ENCODE results near the gene MYH3.
A peak's percentile ranks its signal among the peaks of the same experiment; 100 is the strongest.

MYH3 gene

DNA sequence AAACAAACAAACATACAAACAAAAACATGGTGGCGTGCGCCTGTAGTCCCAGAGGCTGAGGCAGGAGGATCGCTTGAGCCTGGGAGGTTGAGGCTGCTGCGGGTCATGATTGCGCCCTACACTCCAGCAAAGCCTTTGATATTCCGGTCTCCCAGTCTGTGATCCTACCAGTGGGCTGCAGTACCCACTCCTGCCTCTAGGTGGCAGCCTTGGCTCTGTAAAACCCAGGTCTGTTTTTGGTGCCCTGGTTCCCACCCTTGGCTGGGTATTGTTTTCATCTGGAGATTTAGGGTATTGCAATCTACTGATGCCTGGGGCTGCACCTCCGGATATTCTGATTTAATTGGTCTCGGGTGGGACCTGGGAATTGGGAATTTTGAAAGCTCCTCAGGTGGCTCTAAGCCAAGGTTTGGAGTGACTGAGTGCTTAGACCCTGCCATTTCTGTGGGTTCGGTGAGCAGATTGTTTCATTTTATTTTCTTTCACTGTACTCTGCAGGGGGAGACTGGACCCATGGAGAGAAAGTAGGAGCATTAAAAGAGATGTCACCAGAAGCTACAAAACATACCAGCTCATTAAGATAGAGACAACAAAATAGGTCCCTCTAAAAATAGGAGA is 40.5 kb downstream of the MYH3 start:
- Mint-ChIP-seq H3K27ac (no peak overlapping the region), H3K36me3 (no peaks in the 10 kb centered on the region), H3K27me3 (peaks cover 3% of the 10 kb centered on the region), H3K4me1 (no peaks in the 10 kb centered on the region), H3K9me3 (no peaks in the 10 kb centered on the region), H3K4me3 (no peak overlapping the region)
- ATAC-seq (ENCODE audit: low read depth) (peak; percentile 69), DNase-seq (ENCODE audit: low spot score in 2 of 2) (peak; percentile 65 to 81)

DNA sequence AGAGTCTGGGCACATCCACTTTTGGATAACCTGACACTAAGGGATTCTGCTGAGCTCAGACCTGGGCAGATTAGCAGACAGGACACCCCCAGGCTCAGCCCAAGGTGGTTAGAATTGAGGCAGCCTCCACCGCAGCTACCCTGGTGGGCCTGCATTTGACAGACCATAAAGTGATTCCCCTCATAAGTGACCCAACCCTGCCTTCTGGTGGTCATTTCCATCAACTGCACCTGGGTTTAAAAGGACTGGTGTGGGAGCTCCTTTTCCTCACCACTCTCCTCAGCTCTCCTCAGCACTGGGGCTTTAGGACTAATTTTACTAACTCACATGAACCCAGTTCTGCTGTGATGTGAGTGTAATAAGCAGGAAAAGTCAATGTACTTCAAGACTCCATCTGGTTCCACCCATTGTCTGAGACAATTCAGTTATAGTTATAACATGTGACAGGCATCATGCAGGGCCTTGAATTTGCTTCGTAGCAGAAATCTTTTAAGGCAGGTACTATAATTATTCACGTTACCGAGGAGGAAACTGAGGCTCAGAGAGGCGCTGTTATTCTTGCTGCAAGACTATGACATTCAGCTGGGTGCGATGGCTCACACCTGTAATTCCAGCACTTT is 42.5 kb downstream of the MYH3 start:
- no peaks in the 10 kb centered on the region for H3K4me1 Mint-ChIP-seq
- H3K9me3 Mint-ChIP-seq: no peaks in the 10 kb centered on the region
- DNase-seq (ENCODE audit: low spot score in 2 of 2): no peak
- H3K4me3 Mint-ChIP-seq: no peak overlapping the region
- ATAC-seq (ENCODE audit: low read depth): no peak
- no peak overlapping the region for H3K27ac Mint-ChIP-seq
- peaks cover 8% of the 10 kb centered on the region for H3K27me3 Mint-ChIP-seq
- H3K36me3 Mint-ChIP-seq: no peaks in the 10 kb centered on the region

DNA sequence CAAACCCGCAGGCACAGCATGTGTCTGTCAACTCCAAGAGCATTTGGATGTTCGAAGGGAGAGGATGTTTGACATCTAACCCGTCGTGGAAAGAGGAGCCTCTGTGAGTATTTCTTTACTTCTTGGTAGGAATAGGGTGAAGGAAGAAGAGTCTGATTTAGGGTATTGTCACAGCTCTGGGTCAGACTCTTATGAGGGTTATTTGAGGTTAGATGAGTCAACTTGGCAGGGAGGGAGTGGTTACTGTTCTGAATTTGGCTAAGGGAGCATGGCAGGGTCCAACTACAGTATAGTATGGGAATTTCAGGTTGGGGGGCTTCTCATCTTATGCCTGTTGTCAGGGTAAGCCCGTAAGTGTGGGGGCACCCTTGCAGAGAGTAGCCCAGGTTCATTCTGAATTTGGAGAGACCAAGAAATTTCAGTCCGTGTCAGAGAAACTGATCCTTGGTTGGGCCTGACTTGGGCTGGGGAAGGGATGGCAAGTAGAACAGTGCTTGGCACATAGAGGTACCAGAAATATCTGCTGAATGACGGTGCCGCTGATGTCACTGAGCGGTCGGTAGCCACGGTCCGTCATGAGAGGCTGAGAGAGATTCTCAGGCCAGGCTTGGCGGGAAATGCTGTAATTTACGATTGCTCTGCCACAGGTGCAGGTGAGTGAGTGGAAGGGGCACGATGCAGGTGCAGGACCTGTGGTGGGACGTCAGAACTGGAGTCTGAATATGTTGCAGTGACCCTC is 43.2 kb downstream of the MYH3 start:
- no peak for ATAC-seq (ENCODE audit: low read depth)
- Mint-ChIP-seq H3K9me3 (no peaks in the 10 kb centered on the region), H3K4me1 (no peaks in the 10 kb centered on the region), H3K4me3 (no peak overlapping the region), H3K27ac (no peak overlapping the region), H3K27me3 (peaks cover 8% of the 10 kb centered on the region), H3K36me3 (no peaks in the 10 kb centered on the region)
- DNase-seq (ENCODE audit: low spot score in 2 of 2): no peak

DNA sequence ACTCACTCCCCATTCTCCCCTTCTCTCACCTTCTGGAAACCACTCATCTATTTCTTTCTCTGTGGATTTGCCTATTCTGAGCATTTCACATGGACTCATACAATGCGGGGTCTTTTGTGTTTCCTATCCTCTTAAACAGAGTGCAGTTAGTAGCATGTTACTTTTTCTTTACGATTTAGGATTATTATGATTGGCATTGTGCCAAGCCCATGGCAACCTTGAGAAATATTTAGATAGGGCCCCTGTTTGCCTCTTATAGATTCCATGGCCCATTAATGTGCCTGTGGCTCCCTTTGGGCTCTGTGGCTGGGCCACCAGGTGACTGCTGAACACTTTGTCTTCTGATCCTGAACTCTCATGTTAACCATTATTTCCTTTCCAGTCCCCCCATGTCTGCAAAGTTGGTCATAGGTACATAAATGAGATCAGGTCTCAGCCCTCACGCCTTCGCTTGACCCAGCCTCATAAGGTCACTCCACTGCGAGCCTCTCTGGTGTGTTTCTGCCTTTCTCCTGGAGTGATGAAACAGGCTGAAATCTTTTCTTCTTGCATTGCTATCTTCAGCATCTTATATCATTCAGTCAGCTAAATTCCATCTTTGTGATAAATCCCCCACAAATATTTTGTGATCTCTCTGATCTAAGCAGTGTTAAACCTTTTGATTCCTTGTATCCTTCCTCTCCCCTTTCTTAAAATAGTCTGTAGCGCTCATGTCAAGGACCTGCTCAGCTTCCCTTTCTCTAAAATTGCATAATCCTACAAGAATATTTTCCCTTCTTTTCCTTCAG is 44.0 kb downstream of the MYH3 start:
- Mint-ChIP-seq H3K4me1 (no peaks in the 10 kb centered on the region), H3K36me3 (no peaks in the 10 kb centered on the region), H3K9me3 (no peaks in the 10 kb centered on the region), H3K27ac (no peak overlapping the region), H3K4me3 (no peak overlapping the region), H3K27me3 (peaks cover 8% of the 10 kb centered on the region)
- ATAC-seq (ENCODE audit: low read depth): no peak
- DNase-seq (ENCODE audit: low spot score in 2 of 2): no peak

DNA sequence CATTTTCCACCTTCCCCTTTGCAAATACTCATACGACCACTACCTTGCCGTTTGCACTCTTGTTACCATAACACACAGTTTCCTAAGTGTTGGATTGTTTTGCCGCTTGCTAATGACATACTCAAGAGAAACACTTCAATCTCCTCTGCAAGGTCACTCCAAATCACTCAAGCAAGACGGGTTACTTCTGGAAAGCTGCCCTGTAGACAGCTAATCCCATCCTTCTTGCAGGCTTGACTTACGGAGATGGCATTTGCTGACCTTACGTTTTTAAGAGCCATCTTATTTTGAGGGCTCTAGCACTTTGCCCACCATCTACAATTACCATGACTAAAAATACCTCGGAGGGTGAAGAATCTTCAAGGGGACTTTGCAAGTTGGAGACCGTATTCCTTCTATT is 46.2 kb downstream of the MYH3 start:
- H3K36me3 Mint-ChIP-seq: no peaks in the 10 kb centered on the region
- no peak overlapping the region for H3K27ac Mint-ChIP-seq
- no peak for DNase-seq (ENCODE audit: low spot score in 2 of 2)
- no peak overlapping the region for H3K4me3 Mint-ChIP-seq
- H3K4me1 Mint-ChIP-seq: no peaks in the 10 kb centered on the region
- H3K27me3 Mint-ChIP-seq: peaks cover 8% of the 10 kb centered on the region
- no peaks in the 10 kb centered on the region for H3K9me3 Mint-ChIP-seq
- ATAC-seq (ENCODE audit: low read depth): no peak

DNA sequence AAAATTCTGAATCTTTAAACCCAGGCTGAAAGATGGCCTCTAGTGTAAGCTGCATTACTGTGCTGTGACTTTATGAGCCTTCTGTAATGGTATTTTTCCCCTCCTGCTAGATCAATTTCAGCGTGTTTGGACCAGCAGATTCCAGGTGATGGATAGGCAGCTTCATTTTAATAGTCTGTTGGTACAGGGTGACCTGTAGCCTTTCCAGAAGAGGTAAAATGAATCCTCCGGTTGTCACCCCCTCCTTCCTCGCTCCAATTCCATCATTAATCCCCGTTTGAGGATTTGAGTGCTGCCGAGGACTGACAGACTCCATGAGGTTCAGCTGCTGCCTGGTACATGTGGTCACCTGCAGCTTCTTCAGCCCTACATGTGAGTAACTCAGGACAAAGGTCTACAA is 48.9 kb downstream of the MYH3 start:
- DNase-seq (ENCODE audit: low spot score in 2 of 2) (no peak), ATAC-seq (ENCODE audit: low read depth) (no peak)
- Mint-ChIP-seq H3K4me1 (no peaks in the 10 kb centered on the region), H3K4me3 (no peak overlapping the region), H3K27me3 (peaks cover 7% of the 10 kb centered on the region), H3K9me3 (no peaks in the 10 kb centered on the region), H3K27ac (no peak overlapping the region), H3K36me3 (no peaks in the 10 kb centered on the region)

DNA sequence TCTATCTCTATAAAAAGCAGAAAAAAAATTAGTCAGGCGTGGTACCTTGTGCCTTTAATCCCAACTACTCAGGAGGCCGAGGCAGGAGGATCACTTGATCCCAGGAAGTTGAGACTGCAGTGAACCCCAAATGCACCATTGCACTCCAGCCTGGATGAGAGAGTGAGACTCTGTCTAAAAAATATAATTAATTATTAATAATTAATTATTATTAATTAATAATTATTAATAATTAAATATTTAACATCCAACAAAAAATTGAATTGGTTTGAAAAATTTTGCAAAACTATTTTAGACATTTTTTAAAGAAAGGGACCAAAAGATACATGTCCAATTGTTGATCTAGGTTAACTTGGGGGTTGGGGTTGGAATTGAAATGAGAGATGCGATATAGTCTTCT is 51.0 kb downstream of the MYH3 start:
- ATAC-seq (ENCODE audit: low read depth): no peak
- no peaks in the 10 kb centered on the region for H3K9me3 Mint-ChIP-seq
- H3K4me3 Mint-ChIP-seq: no peak overlapping the region
- no peaks in the 10 kb centered on the region for H3K36me3 Mint-ChIP-seq
- H3K27me3 Mint-ChIP-seq: peaks cover 7% of the 10 kb centered on the region
- DNase-seq (ENCODE audit: low spot score in 2 of 2): no peak
- H3K4me1 Mint-ChIP-seq: no peaks in the 10 kb centered on the region
- no peak overlapping the region for H3K27ac Mint-ChIP-seq

DNA sequence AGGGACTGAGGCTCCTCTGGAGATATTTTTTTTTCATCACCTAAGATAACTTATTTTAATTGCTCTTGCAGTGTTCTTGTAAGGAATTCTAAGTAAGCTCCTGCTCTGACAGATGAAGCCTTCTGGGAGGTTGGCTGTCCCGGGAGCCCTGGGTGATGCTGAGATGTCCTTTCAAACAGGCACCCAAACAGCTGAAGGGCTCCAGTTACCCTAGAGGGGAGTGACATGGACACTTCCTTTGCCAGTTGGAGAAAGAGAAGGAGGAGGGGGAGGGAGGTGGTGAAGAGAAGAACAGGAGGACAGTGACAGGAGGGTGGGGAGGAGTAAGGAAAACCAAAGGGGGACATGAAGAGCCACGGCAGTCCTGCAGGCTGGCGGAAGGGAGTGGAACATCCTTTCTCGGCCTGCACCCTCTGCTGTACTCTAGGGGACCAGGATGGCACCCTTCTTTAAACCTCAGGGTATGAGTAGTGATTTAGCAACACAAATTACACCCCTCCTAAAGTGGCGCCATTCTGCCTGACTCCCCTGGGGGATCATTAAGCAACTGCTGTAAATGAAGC is 51.8 kb downstream of the MYH3 start:
- Mint-ChIP-seq H3K9me3 (no peaks in the 10 kb centered on the region), H3K4me1 (no peaks in the 10 kb centered on the region), H3K27ac (no peak overlapping the region), H3K27me3 (peaks cover 5% of the 10 kb centered on the region), H3K36me3 (no peaks in the 10 kb centered on the region), H3K4me3 (no peak overlapping the region)
- DNase-seq (ENCODE audit: low spot score in 2 of 2): no peak
- ATAC-seq (ENCODE audit: low read depth): no peak

DNA sequence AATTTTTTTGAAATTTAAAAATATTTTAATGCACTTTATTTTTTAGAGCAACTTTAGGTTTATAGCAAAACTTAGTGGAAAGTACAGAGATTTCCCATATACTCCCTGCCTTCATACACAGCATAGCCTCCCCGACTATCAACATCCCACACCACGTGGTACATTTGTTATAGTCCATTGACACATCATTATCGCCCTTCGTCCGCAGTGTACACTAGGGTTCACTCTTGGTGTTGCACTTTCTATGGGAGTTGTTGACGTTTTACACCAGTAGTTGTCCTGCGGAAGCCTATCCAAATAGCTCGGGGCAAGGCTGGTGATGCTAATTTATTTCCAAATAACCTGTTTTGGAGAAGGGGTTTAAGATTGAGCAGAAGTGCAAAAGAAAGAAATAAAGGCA is 52.6 kb downstream of the MYH3 start:
- no peak for ATAC-seq (ENCODE audit: low read depth)
- peaks cover 5% of the 10 kb centered on the region for H3K27me3 Mint-ChIP-seq
- H3K36me3 Mint-ChIP-seq: no peaks in the 10 kb centered on the region

DNA sequence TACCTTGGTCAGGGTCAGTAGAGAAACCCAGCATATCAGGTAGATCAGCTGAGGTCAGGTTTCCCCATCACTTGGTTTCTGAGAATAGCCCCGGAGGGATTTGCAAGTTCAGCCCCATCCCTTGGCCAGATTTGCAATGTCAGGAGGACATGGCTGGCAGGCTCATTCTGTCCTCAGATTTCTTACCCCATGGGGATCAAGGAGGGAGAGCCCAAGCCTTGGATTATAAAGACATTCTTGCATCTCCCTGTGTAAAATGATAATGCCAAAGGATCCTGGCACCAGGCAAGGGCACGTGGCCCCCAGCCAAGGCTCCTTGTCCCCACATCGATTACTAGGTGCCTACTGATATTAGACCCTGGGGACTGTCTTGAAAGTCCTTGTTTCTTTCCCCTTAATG is 53.2 kb downstream of the MYH3 start:
- Mint-ChIP-seq H3K36me3 (no peaks in the 10 kb centered on the region), H3K9me3 (no peaks in the 10 kb centered on the region), H3K4me3 (no peak overlapping the region), H3K27ac (no peak overlapping the region), H3K27me3 (peaks cover 5% of the 10 kb centered on the region), H3K4me1 (no peaks in the 10 kb centered on the region)
- ATAC-seq (ENCODE audit: low read depth): no peak
- no peak for DNase-seq (ENCODE audit: low spot score in 2 of 2)

More for the DNA sequence above, 52.6 kb downstream of the MYH3 start:
- no peak for DNase-seq (ENCODE audit: low spot score in 2 of 2)
- Mint-ChIP-seq H3K4me1 (no peaks in the 10 kb centered on the region), H3K9me3 (no peaks in the 10 kb centered on the region), H3K4me3 (no peak overlapping the region), H3K27ac (no peak overlapping the region)

DNA sequence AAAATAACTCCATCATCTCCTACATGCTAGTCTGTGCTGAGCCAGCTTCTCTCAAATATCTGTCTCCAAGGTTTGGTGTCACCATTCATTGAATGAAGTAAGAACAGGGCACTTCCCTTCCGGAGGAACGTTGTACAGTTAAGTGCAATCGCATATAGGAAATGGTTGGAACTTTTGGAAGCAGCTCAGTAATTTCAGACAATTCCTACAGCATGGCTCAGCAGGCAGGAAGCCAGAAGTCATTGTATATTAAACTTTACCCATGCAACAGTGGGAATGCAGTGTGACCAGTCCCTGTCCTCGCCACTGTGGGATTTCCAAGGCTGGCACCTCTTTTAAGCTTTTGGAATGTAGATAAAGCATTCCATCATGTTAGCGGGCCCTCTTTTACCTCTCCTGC is 56.5 kb downstream of the MYH3 start:
- H3K4me1 Mint-ChIP-seq: no peaks in the 10 kb centered on the region
- ATAC-seq (ENCODE audit: low read depth): no peak
- DNase-seq (ENCODE audit: low spot score in 2 of 2): no peak
- H3K27me3 Mint-ChIP-seq: peaks cover 5% of the 10 kb centered on the region
- H3K9me3 Mint-ChIP-seq: no peaks in the 10 kb centered on the region
- H3K4me3 Mint-ChIP-seq: no peak overlapping the region
- H3K27ac Mint-ChIP-seq: no peak overlapping the region
- H3K36me3 Mint-ChIP-seq: no peaks in the 10 kb centered on the region

DNA sequence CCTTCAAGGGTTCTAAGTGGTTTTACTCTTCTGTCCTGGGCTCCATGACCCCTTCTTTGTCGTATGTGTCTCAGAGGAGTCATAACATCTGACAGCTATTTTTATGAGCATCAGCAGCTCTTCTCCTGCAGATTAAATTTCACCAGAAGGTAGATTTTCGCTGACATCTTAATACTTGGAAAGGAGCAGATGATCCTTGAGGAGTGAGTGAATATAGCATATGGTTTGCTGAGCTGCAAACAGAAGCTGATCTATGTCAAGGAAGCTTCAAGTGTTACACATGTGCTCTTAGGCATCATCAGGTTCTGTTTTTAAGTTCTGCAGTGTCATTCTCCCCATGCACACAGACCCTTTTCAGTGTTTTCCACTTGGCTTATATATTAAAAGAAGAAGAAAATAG is 58.5 kb downstream of the MYH3 start:
- H3K27me3 Mint-ChIP-seq: peaks cover 5% of the 10 kb centered on the region
- ATAC-seq (ENCODE audit: low read depth): no peak
- no peaks in the 10 kb centered on the region for H3K4me1 Mint-ChIP-seq
- no peak for DNase-seq (ENCODE audit: low spot score in 2 of 2)
- peaks cover 3% of the 10 kb centered on the region for H3K9me3 Mint-ChIP-seq
- H3K4me3 Mint-ChIP-seq: no peak overlapping the region
- no peaks in the 10 kb centered on the region for H3K36me3 Mint-ChIP-seq
- H3K27ac Mint-ChIP-seq: no peak overlapping the region

DNA sequence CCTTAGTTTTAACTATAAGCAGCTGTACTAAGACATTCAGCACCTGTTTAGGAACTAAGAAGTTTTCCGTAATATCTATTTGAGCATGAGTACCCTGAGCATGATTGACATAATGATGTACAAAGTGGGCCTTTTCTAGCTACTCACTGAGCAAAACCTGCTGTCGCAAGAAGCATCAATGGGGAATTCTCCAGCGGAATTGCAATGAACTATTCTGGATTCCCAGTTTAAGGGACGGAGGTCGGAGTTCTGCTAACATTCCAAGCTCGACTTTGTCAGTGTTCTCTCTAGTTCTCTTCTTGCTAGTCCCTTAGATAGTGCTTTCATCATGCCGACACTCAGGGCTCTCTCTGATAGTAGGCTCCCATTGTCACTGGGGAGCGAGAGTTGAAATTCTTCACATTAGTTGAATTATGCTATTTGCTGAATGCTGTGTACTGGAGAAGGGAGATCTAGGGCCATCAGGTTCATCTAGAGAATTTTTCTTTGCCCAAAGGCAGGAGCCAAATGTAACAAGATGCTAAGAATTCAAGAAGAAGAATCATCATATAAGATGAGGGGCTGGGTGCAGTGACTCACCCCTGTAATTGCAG is 67.5 kb downstream of the MYH3 start:
- no peaks in the 10 kb centered on the region for H3K36me3 Mint-ChIP-seq

More for the DNA sequence above, 67.5 kb downstream of the MYH3 start:
- no peak overlapping the region for H3K27ac Mint-ChIP-seq
- ATAC-seq (ENCODE audit: low read depth) (no peak), DNase-seq (ENCODE audit: low spot score in 2 of 2) (no peak)
- H3K9me3 Mint-ChIP-seq: peaks cover under 1% of the 10 kb centered on the region
- H3K4me1 Mint-ChIP-seq: no peaks in the 10 kb centered on the region
- no peak overlapping the region for H3K4me3 Mint-ChIP-seq
- peaks cover 11% of the 10 kb centered on the region for H3K27me3 Mint-ChIP-seq
